BE2C (cell line): ENCODE results near the gene TSPAN31.
"Not testable (repeated sequence)": the region's sequence is repeated elsewhere in the genome, so short reads cannot be mapped to it uniquely, and the experiment has no call there.

Experiments used
- DNase-seq: peaks from one replicate; pipeline ENCODE4 v3.0.0-alpha.2; 2020
- H3K27me3 ChIP-seq: fragments of 250-450 bp; sonication (Bioruptor Pico); 2 replicates; pipeline ENCODE4 v1.5.1; 2020; ENCODE audit warnings: mild to moderate bottlenecking
- H3K36me3 ChIP-seq: fragments of 250-450 bp; sonication (Bioruptor Pico); 2 replicates; pipeline ENCODE4 v1.5.1; 2020; ENCODE audit warnings: mild to moderate bottlenecking
- H3K4me1 ChIP-seq: fragments of 250-450 bp; sonication (Bioruptor Pico); 2 replicates; pipeline ENCODE4 v1.5.1; 2020
- H3K4me3 ChIP-seq: 2 replicates; pipeline ENCODE4 v1.5.1; 2011; ENCODE audit warnings: low read depth, low read length
- H3K9me3 ChIP-seq: fragments of 250-450 bp; sonication (Bioruptor Pico); 2 replicates; pipeline ENCODE4 v1.5.1; 2020
- TF ChIP-seq, protein P1 (sequence below): IDR thresholded peaks from 2 replicates; pipeline ENCODE4 v1.5.1; 2012; ENCODE audit warnings: mild to moderate bottlenecking, low read depth, low read length

The TSPAN31 gene

DNA sequence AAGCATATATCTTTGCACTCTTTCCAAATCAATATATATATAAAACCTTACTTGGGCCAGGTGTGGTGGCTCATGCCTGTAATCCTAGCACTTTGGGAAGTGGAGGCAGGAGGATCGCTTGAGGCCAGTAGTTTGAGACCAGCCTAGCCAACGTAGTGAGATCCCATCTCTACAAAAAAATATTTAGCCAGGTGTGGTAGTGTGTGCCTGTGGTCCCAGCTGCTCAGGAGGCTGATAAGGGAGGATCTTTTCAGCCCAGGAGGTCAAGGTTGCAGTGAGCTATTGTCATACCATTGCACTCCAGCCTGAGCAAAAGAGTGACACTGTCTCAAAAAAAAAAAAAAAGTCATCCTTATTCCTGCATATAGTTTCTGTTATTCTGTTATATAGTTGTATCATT, 36.5 kb upstream of the TSPAN31 start:
- no peak overlapping the region for H3K4me3 ChIP-seq
- H3K4me1 ChIP-seq: no peaks in the 10 kb centered on the region
- no peak for DNase-seq
- H3K9me3 ChIP-seq: no peaks in the 10 kb centered on the region
- TF ChIP-seq, protein P1, sequence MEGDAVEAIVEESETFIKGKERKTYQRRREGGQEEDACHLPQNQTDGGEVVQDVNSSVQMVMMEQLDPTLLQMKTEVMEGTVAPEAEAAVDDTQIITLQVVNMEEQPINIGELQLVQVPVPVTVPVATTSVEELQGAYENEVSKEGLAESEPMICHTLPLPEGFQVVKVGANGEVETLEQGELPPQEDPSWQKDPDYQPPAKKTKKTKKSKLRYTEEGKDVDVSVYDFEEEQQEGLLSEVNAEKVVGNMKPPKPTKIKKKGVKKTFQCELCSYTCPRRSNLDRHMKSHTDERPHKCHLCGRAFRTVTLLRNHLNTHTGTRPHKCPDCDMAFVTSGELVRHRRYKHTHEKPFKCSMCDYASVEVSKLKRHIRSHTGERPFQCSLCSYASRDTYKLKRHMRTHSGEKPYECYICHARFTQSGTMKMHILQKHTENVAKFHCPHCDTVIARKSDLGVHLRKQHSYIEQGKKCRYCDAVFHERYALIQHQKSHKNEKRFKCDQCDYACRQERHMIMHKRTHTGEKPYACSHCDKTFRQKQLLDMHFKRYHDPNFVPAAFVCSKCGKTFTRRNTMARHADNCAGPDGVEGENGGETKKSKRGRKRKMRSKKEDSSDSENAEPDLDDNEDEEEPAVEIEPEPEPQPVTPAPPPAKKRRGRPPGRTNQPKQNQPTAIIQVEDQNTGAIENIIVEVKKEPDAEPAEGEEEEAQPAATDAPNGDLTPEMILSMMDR: no peak
- H3K27me3 ChIP-seq: no peaks in the 10 kb centered on the region
- H3K36me3 ChIP-seq: no peaks in the 10 kb centered on the region; the same call in 1 of the 2 replicates

DNA sequence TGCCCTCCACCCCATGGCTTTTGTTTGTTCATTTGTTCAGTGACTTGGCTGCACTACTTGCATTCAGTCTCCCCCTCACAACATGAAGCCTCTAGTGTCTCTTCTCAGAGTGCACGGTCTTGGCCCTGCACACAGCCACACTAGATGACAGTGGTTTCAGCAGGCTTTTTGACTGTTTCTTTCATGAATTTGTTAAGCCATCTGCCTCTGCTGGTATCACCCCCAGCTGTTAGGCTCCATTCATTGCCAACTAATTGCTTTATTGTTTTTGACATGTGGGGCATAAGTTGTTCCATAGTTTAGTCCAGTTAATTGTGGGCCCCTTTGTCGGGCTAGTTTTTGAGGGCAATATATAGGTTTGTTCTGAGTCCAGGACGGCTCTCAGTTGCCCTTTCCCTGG, 32.1 kb upstream of the TSPAN31 start:
- Histone ChIP-seq H3K27me3 (no peaks in the 10 kb centered on the region), H3K9me3 (no peaks in the 10 kb centered on the region), H3K36me3 (peaks cover 12% of the 10 kb centered on the region), H3K4me3 (no peak overlapping the region), H3K4me1 (no peaks in the 10 kb centered on the region)
- TF ChIP-seq, protein P1: no peak
- DNase-seq: no peak

DNA sequence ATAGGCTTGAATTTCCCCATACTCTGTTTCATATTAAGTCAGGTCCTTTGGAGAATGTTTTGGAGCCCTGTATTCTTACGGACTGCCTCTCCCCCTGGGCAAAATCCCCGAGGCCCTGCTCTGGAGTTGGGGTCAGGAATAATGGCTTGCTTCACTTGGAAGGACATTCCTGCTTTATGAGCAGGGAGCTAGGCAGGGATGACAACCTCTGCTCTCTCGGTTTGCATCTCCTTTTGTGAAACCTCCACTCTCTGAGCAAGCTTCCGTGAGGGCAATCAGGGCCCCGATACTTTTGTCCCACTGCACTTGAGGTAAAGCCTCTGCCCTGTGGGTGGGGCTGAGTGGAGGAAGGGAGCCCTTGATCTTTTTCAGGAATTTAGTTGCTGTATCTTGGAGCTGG, 31.6 kb upstream of the TSPAN31 start:
- Histone ChIP-seq H3K9me3 (no peaks in the 10 kb centered on the region), H3K4me1 (no peaks in the 10 kb centered on the region), H3K4me3 (no peak overlapping the region), H3K36me3 (peaks cover 16% of the 10 kb centered on the region), H3K27me3 (no peaks in the 10 kb centered on the region)
- no peak for DNase-seq
- TF ChIP-seq, protein P1: no peak

DNA sequence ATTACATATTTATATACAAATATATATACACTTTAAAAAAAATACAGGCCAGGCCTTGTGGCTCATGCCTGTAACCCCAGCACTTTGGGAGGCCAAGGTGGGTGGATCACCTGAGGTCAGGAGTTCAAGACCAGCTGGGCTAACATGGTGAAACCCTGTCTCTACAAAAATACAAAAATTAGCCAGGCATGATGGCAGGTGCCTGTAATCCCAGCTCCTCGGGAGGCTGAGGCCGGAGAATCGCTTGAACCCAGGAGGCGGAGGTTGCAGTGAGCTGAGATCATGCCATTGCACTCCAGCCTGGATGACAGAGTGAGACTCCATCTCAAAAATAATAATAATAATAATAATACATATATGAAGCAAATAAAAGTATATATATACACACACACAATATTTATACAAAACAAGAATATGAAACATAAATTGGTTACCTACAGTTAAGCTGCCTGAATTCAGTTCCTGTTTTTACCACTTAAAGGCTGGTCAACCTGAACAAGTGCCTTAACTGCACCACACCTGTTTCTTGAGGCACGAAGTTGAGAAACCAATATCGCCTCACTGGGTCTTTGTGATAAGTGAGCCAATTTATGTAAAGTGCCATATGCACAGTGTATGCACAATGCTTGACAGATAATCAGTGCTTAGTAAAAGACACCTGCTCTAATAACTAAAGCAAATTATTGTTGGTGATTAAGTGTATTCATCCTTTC, 29.6 kb upstream of the TSPAN31 start:
- not testable (repeated sequence) for H3K4me1 ChIP-seq, H3K4me3 ChIP-seq, H3K9me3 ChIP-seq, H3K27me3 ChIP-seq, DNase-seq
- peaks cover 23% of the 10 kb centered on the region for H3K36me3 ChIP-seq

DNA sequence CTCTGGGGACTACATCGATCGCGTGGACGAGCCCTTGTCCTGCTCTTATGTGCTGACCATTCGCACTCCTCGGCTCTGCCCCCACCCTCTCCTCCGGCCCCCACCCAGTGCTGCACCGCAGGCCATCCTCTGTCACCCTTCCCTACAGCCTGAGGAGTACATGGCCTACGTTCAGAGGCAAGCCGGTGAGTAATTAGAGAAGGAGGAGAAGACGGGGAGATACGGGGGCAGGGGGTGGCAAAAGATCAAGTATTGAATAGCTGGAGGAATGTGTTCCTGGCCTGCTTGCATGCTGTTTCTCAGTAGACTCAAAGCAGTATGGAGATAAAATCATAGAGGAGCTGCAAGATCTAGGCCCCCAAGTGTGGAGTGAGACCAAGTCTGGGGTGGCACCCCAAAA, 29.1 kb upstream of the TSPAN31 start:
- Histone ChIP-seq H3K4me3 (no peak overlapping the region), H3K36me3 (peaks cover 23% of the 10 kb centered on the region), H3K27me3 (no peaks in the 10 kb centered on the region), H3K9me3 (no peaks in the 10 kb centered on the region), H3K4me1 (no peaks in the 10 kb centered on the region)
- DNase-seq: no peak
- TF ChIP-seq, protein P1: no peak

DNA sequence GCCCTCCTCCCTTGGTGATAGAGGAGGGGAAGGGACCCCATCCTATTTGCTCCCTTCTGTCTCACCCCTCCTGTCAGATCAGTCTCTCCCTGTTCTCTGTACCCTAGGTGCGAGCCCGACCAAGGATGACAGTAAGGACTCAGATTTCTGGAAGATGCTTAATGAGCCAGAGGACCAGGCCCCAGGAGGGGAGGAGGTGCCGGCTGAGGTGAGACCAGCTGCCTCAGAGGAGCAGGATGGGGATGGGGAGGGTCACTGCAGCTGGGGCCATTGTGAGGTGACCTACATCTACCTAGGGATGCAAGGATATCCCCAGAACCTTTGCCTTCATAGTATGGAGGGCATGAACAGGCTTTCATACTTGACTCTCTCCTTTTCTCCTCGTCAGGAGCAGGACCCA, 28.5 kb upstream of the TSPAN31 start:
- DNase-seq: no peak
- Histone ChIP-seq H3K4me3 (no peak overlapping the region), H3K4me1 (no peaks in the 10 kb centered on the region), H3K27me3 (no peaks in the 10 kb centered on the region), H3K36me3 (peaks cover 23% of the 10 kb centered on the region), H3K9me3 (no peaks in the 10 kb centered on the region)
- TF ChIP-seq, protein P1: no peak
